OCI-LY3 (cell line): ENCODE data around the gene BMERB1.

Experiments
- H2AFZ ChIP-seq: fragments of 200-600, 300-600 bp; shearing (Covaris generic); 2 replicates; pipeline ENCODE4 v1.6.0; 2014; ENCODE audit warnings: antibody characterized with exemption, low read depth, low read length
- H3K27ac ChIP-seq: fragments of 200-600, 300-600 bp; sonication (generic); 2 replicates; pipeline ENCODE4 v1.5.1; 2014; ENCODE audit warnings: mild to moderate bottlenecking, low read length, moderate library complexity, mixed read lengths
- H3K27me3 ChIP-seq: fragments of 200-600, 300-600 bp; sonication (generic); 2 replicates; pipeline ENCODE4 v1.6.1; 2014; ENCODE audit warnings: low read depth, low read length, mixed read lengths
- H3K36me3 ChIP-seq: fragments of 200-600, 300-600 bp; sonication (generic); replicated peaks from 2 replicates; pipeline ENCODE3; 2014; ENCODE audit warnings: low read depth, low read length, mixed read lengths
- H3K4me1 ChIP-seq: fragments of 300-600, 200-600 bp; sonication (generic); 2 replicates; pipeline ENCODE4 v1.6.1; 2014; ENCODE audit warnings: low read length, mixed read lengths
- H3K4me2 ChIP-seq: fragments of 200-600, 300-600 bp; sonication (generic); 2 replicates; pipeline ENCODE4 v1.6.1; 2014; ENCODE audit warnings: low read length, mixed read lengths
- H3K4me3 ChIP-seq: fragments of 300-600, 200-600 bp; sonication (generic); 2 replicates; pipeline ENCODE4 v1.5.1; 2014; ENCODE audit warnings: antibody characterized with exemption, mild to moderate bottlenecking, low read length, moderate library complexity
- H3K79me2 ChIP-seq: fragments of 300-600, 200-600 bp; shearing (Covaris generic); 2 replicates; pipeline ENCODE4 v1.6.1; 2014; ENCODE audit warnings: mild to moderate bottlenecking, low read length, mixed read lengths
- H3K9ac ChIP-seq: fragments of 300-600, 200-600 bp; shearing (Covaris generic); 2 replicates; pipeline ENCODE4 v1.6.0; 2014; ENCODE audit warnings: mild to moderate bottlenecking, low read length, moderate library complexity
- H3K9me3 ChIP-seq: fragments of 200-600, 300-600 bp; shearing (Covaris generic); 2 replicates; pipeline ENCODE4 v1.6.1; 2014; ENCODE audit warnings: low read length, mixed read lengths; ENCODE audit not compliant: insufficient read depth
- H4K20me1 ChIP-seq: fragments of 200-600, 300-600 bp; sonication (generic); 2 replicates; pipeline ENCODE4 v1.6.1; 2016; ENCODE audit warnings: low read length, mixed read lengths; ENCODE audit not compliant: insufficient read depth
- EZH2phosphoT487 ChIP-seq: fragments of 200-600 bp; shearing (Covaris generic); IDR thresholded peaks from 2 replicates; pipeline ENCODE4 v1.6.1; 2018; ENCODE audit warnings: antibody characterized with exemption, mixed run types, low read depth
- TF ChIP-seq, protein P1 (sequence below): fragments of 200-600, 300-600 bp; sonication (generic); IDR thresholded peaks from 2 replicates; pipeline ENCODE4 v1.5.1; 2014; ENCODE audit warnings: antibody characterized with exemption, low read length, low read depth

The BMERB1 gene

DNA sequence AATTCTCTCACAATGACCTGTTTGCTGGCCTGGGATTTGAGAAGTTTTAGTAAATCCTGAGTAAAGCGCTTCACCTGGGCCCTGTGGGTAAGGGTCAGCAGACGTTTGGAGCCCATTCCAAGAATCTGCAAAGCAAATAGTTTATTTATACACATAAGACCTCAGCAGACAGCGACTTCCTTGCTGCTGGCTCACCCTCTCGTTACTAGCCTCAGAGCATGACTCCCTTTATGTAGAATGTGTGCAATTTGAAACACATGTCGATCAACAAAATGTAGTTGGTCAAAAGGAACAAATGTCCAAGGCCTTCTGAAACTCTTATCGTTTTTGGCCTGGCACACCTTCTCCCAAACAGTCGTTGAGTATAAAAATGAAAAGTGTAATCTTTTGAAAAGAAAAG lies 177.2 kb downstream of the BMERB1 start:
- no peaks in the 10 kb centered on the region for H3K4me1 ChIP-seq
- no peak overlapping the region for H3K4me2 ChIP-seq
- peaks cover 74% of the 10 kb centered on the region for H3K36me3 ChIP-seq
- no peak for TF ChIP-seq EZH2phosphoT487
- TF ChIP-seq, protein P1, sequence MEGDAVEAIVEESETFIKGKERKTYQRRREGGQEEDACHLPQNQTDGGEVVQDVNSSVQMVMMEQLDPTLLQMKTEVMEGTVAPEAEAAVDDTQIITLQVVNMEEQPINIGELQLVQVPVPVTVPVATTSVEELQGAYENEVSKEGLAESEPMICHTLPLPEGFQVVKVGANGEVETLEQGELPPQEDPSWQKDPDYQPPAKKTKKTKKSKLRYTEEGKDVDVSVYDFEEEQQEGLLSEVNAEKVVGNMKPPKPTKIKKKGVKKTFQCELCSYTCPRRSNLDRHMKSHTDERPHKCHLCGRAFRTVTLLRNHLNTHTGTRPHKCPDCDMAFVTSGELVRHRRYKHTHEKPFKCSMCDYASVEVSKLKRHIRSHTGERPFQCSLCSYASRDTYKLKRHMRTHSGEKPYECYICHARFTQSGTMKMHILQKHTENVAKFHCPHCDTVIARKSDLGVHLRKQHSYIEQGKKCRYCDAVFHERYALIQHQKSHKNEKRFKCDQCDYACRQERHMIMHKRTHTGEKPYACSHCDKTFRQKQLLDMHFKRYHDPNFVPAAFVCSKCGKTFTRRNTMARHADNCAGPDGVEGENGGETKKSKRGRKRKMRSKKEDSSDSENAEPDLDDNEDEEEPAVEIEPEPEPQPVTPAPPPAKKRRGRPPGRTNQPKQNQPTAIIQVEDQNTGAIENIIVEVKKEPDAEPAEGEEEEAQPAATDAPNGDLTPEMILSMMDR: no peak
- H3K79me2 ChIP-seq: no peaks in the 10 kb centered on the region
- H3K27me3 ChIP-seq: no peaks in the 10 kb centered on the region
- no peaks in the 10 kb centered on the region for H4K20me1 ChIP-seq
- no peaks in the 10 kb centered on the region for H3K9me3 ChIP-seq
- no peak overlapping the region for H3K27ac ChIP-seq
- H3K9ac ChIP-seq: no peak overlapping the region
- H3K4me3 ChIP-seq: no peak overlapping the region
- no peak overlapping the region for H2AFZ ChIP-seq

DNA sequence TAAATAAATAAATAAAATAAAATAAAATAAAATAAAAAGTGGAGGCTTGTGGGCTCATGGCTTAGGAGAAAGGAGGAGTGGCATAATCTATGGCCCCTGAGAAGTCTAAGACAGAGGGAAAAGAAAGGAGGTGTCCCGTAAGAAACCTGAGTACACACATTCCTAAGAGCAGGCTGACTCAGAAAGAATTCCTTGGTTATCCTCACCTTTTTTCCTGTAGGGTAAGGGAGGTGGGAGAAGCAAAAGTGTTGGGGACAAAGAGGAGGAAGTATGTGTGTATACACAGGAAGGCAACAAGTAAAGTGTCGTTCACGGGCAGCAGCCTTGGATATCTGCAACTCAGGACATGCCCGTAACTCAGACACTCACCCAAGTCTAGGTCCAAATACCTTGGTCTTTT lies 179.3 kb downstream of the BMERB1 start:
- H3K4me1 ChIP-seq: no peaks in the 10 kb centered on the region
- no peak overlapping the region for H3K4me2 ChIP-seq
- no peaks in the 10 kb centered on the region for H3K27me3 ChIP-seq
- H3K36me3 ChIP-seq: peaks cover 77% of the 10 kb centered on the region
- no peak overlapping the region for H3K27ac ChIP-seq
- TF ChIP-seq, protein P1: no peak
- TF ChIP-seq EZH2phosphoT487: no peak
- H3K9ac ChIP-seq: no peak overlapping the region
- no peaks in the 10 kb centered on the region for H3K79me2 ChIP-seq
- H2AFZ ChIP-seq: no peak overlapping the region
- no peaks in the 10 kb centered on the region for H4K20me1 ChIP-seq
- H3K9me3 ChIP-seq: no peaks in the 10 kb centered on the region
- H3K4me3 ChIP-seq: no peak overlapping the region

DNA sequence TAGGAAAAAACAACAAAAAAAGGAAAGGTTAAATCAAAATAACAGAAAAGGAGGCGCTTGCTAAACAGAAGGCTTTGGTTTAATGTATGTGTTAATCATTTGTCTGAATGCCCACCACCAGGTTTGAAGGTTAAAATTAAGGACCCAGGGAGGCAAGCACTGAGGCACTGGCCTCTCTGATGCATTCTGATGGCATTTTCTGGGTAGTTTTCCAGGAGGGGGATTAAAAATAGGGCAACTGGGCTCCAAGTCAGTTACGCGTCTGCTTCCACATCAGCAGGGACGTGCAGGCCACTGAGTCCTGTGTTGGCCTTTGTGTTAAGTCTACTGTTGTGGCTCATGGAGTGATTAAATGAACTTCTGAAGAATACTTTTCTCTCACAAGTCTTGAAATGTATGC lies 181.6 kb downstream of the BMERB1 start:
- Histone ChIP-seq H4K20me1 (no peaks in the 10 kb centered on the region), H3K27ac (no peak overlapping the region), H3K27me3 (no peaks in the 10 kb centered on the region), H3K36me3 (peaks cover 75% of the 10 kb centered on the region), H2AFZ (no peak overlapping the region), H3K4me1 (no peaks in the 10 kb centered on the region), H3K9me3 (no peaks in the 10 kb centered on the region), H3K4me3 (no peak overlapping the region), H3K9ac (no peak overlapping the region), H3K4me2 (no peak overlapping the region), H3K79me2 (no peaks in the 10 kb centered on the region)
- TF ChIP-seq EZH2phosphoT487: no peak
- TF ChIP-seq, protein P1: no peak

DNA sequence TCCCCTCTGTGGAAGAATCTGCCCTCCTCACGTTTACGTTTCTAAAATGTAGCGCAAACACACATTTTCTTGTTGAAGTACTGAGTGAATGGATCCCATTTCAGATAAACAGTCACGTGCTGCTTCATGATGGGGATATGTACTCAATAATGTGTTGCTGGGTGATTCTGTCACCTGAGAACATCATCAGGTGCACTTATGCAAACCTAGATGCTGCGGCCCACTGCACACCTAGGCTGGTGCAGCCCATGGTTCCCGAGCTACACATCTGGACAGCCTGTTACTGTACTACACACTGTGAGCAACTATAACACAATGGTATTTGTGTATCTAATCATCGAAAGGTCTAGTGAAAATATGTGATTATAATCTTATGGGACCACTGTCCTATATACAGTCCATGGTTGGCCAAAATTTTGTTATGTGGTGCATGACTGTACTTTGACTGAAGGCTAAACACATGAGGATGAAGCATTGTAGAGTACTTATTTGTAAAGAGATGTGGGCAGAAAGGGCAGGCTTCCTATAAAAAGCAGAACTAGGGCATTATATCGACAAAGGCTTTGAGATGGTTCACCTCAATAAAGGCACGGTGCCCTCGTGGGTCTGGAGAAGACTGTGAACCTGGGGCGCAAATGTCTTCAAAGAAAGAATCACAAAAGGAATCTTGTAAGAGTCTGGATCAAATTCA lies 182.2 kb downstream of the BMERB1 start:
- peaks cover 77% of the 10 kb centered on the region for H3K36me3 ChIP-seq
- no peak overlapping the region for H3K4me2 ChIP-seq
- H3K9me3 ChIP-seq: no peaks in the 10 kb centered on the region
- H3K27me3 ChIP-seq: no peaks in the 10 kb centered on the region
- no peak overlapping the region for H2AFZ ChIP-seq
- H3K27ac ChIP-seq: no peak overlapping the region
- no peak for TF ChIP-seq EZH2phosphoT487
- TF ChIP-seq, protein P1: no peak
- H3K4me3 ChIP-seq: no peak overlapping the region
- H3K4me1 ChIP-seq: no peaks in the 10 kb centered on the region
- no peak overlapping the region for H3K9ac ChIP-seq
- H3K79me2 ChIP-seq: no peaks in the 10 kb centered on the region
- no peaks in the 10 kb centered on the region for H4K20me1 ChIP-seq
